Activated T-cell treated with anti-CD3 and anti-CD28 coated beads, Interleukin-2, amount 50 U/mL, for 72 hours (primary cell): ENCODE measurements around the gene PPP1R9A. TPM values are rescaled to one million over a fixed set of nuclear protein-coding genes. Genes with fewer than 3 reads are reported as not detected.

Experiments
- ATAC-seq, 2 donors: fragments of 150-1000 bp; cut with Tn5 transposase; replicated peaks in 1 of 2; 2 replicates each; pipeline ENCODE4 v1.10.0; 2021; ENCODE audit warnings: moderate library complexity in 2 of 2, mild to moderate bottlenecking in 1 of 2
- DNase-seq, 2 donors: peaks; one replicate each; pipeline ENCODE4 v3.0.0; 2021 to 2022; ENCODE audit warnings: mixed read lengths in 1 of 2
- H3K27ac Mint-ChIP-seq: one replicate; pipeline ENCODE4 v1.8.0; 2022; ENCODE audit warnings: mild to moderate bottlenecking, moderate library complexity, mixed read lengths
- H3K27me3 Mint-ChIP-seq: one replicate; pipeline ENCODE4 v1.8.0; 2022; ENCODE audit warnings: low read depth, mixed read lengths
- H3K36me3 Mint-ChIP-seq, 2 donors: one replicate each; pipeline ENCODE4 v1.8.0; 2022; ENCODE audit warnings: mixed read lengths in 2 of 2, mild to moderate bottlenecking in 1 of 2; ENCODE audit not compliant: insufficient read depth in 2 of 2
- H3K4me1 Mint-ChIP-seq: one replicate; pipeline ENCODE4 v1.8.0; 2022; ENCODE audit warnings: low read depth, mixed read lengths
- H3K4me3 Mint-ChIP-seq, 2 donors: one replicate each; pipeline ENCODE4 v1.8.0; 2022; ENCODE audit warnings: mild to moderate bottlenecking in 2 of 2, mixed read lengths in 2 of 2, moderate library complexity in 2 of 2
- H3K9me3 Mint-ChIP-seq, 2 donors: one replicate each; pipeline ENCODE4 v1.8.0; 2022; ENCODE audit warnings: mixed read lengths in 2 of 2
- total RNA-seq, 2 donors: library from RNA; stranded (reverse); gene quantifications; one replicate each; pipeline ENCODE4 v1.2.3, GENCODE V29; 2022

Gene PPP1R9A
- total RNA-seq, 2 donors from 2014 or later: 0.02 to 0.19 TPM

DNA sequence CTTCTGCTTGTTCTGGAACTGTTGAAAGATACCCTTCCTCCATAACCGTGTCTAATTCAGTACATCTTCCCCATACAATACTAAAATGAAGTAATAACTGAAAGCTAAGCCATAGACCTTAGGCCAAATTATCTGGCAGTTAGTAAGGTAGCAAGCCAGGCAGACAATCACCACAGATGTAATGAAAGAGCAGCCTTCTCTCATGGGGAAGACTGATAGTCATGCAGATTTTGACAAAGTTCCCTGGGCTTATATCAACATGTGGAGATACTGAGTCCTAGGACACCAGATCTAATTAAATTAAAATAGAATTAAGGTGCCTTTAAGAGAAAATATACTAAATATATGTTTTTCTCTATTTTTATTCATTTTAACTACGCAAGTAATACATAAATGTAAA is 355.5 kb downstream of the PPP1R9A start:
- no peak for ATAC-seq
- no peak for DNase-seq
- Mint-ChIP-seq H3K9me3 (no peaks in the 10 kb centered on the region), H3K27me3 (peaks cover 6% of the 10 kb centered on the region), H3K4me1 (no peaks in the 10 kb centered on the region), H3K4me3 (no peak overlapping the region), H3K36me3 (no peaks in the 10 kb centered on the region), H3K27ac (no peak overlapping the region)

DNA sequence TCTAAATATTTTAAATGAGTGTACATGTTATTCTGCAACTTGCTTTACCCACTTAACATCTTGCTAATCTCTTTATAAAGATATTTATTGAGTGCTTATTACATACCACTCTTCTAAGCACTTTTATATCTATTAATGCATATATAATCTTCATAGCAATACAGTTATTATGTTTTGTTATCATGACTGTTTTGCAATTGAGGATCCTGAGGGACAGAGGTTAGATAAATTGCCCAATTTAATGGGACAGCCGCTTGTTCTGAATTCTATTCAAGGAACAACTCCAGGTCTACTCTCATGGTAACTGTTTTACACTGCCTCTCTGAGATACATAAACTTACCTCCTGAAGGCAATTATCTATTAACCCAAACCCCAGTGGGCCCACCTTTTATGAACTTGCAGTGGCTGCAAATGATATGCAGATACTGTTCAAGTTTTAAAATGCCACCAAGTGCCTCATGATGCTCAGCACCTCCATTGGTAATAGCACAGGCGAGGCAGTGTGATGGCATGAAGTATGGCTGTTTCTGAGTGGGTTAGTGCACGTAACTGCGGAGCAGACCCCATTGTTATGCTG is 356.5 kb downstream of the PPP1R9A start:
- Mint-ChIP-seq H3K9me3 (no peaks in the 10 kb centered on the region), H3K36me3 (no peaks in the 10 kb centered on the region), H3K27ac (no peak overlapping the region), H3K4me3 (no peak overlapping the region), H3K4me1 (no peaks in the 10 kb centered on the region), H3K27me3 (peaks cover 6% of the 10 kb centered on the region)
- DNase-seq (no peak), ATAC-seq (no peak)

DNA sequence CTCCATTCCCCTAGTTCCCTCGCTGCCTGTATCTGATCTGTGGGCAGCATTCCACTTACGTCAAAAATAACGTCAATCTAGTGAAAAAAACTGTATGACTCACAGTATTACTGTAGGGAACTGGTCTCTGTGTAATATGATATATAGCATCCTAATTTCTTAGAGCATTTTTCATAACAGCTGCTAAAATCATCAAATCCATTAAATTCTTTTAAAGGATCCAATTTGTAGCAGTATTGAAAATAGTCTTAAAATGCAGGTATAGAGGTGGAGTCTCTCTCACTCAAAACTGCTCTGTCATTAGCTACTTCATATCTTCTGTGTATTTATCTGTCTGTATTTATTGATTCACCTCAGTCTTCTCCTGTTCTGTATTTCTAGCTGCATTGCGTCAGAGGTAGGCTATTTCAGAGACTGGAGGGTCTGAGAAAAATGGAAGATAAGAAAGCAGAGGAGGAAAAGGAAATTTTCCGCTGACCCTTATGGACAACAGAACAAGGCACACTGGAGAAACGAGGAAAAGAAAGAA is 357.0 kb downstream of the PPP1R9A start:
- no peak for ATAC-seq
- Mint-ChIP-seq H3K36me3 (no peaks in the 10 kb centered on the region), H3K27ac (no peak overlapping the region), H3K9me3 (no peaks in the 10 kb centered on the region), H3K4me1 (peaks cover 4% of the 10 kb centered on the region), H3K4me3 (no peak overlapping the region), H3K27me3 (peaks cover 6% of the 10 kb centered on the region)
- DNase-seq: no peak

DNA sequence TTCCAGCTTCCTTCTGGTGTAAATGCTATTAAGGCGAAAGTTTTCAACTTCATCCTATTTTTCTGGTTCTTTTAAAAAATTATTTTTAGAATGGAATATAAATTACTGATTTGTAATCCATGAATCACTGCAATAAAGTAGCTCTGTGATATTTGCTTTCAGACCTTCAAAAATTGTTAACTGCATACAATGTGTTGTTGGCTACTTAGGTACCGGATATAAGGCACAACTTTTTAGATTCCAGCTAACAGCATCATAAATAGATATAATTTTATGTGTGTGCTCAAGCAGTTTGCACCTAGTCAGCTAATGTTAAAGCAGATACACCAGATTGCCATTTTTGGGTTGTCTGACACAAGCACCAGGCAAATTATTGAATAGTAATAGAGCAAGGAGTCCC is 358.2 kb downstream of the PPP1R9A start:
- Mint-ChIP-seq H3K9me3 (no peaks in the 10 kb centered on the region), H3K27ac (no peak overlapping the region), H3K4me3 (no peak overlapping the region), H3K36me3 (no peaks in the 10 kb centered on the region), H3K27me3 (peaks cover 6% of the 10 kb centered on the region), H3K4me1 (peaks cover 9% of the 10 kb centered on the region)
- ATAC-seq: no peak
- DNase-seq: no peak

DNA sequence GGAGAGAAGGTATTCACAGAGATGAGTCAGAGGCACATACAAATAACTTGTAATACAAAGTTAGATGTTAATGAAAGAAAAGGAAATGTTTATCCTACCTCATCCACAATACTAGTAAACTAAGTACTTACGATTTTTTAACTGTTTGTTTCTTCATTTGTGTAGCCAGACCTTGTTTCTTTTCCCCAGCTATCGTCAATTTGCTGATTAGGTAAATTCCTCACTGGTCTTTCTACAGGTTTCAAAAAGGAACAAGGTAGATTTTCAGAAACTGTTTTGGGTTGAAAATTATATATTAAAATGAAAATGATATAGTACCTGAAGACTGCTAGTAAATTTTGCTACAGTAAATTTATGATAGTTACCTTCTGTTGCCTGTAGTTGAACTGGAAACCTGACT is 360.4 kb downstream of the PPP1R9A start:
- Mint-ChIP-seq H3K36me3 (no peaks in the 10 kb centered on the region), H3K9me3 (no peaks in the 10 kb centered on the region), H3K27ac (no peak overlapping the region), H3K4me3 (no peak overlapping the region), H3K27me3 (peaks cover 6% of the 10 kb centered on the region), H3K4me1 (peaks cover 9% of the 10 kb centered on the region)
- DNase-seq: no peak
- no peak for ATAC-seq

DNA sequence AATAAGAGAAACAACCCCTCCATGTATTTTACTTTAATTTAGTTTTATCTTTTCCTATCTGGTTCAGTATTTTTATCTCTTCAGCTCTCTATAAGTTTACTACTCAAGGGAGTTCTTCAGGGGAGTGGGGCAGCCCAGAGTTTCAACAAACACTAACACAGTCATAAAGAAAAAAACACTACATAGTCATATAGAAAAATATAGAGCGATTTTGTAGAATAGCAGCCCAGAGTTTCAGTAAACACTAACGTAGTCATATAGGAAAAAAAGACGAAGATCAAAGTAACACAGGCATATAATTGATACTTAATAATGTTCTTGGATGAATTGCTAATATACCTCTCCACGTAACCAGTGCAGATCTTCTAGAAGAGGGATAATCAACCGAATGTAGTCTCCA is 362.2 kb downstream of the PPP1R9A start:
- Mint-ChIP-seq H3K4me3 (peak overlapping the region; percentile 4 to 19), H3K9me3 (no peaks in the 10 kb centered on the region), H3K4me1 (peaks cover 9% of the 10 kb centered on the region), H3K27me3 (peaks cover 2% of the 10 kb centered on the region), H3K27ac (peak overlapping the region; percentile 49), H3K36me3 (no peaks in the 10 kb centered on the region)
- DNase-seq (peak in 1 of 2 donors; percentile 2), ATAC-seq (peak; percentile 72 to 88)

DNA sequence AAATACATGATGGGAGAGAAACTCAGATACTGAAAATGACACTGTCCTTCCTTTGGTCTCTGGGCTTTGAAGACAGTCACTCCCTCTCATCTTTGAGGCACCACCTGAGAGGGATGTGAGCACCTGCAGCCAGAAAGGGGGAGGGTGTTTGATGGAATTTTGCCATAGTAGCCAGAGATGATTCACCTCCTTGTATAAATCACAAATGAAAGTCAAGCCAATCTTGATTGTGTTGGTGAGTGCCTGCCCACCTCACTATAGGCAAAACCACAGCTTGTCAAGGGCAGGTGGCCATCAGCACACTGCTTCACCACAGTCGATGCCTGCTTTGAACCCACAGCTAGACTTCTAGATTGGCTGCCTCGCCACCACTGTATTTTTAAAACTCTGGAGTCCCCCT is 368.7 kb downstream of the PPP1R9A start:
- Mint-ChIP-seq H3K9me3 (no peaks in the 10 kb centered on the region), H3K4me1 (no peaks in the 10 kb centered on the region), H3K27ac (no peak overlapping the region), H3K36me3 (no peaks in the 10 kb centered on the region), H3K4me3 (no peak overlapping the region), H3K27me3 (no peaks in the 10 kb centered on the region)
- peak in 1 of 2 donors; percentile 25 for ATAC-seq
- no peak for DNase-seq

DNA sequence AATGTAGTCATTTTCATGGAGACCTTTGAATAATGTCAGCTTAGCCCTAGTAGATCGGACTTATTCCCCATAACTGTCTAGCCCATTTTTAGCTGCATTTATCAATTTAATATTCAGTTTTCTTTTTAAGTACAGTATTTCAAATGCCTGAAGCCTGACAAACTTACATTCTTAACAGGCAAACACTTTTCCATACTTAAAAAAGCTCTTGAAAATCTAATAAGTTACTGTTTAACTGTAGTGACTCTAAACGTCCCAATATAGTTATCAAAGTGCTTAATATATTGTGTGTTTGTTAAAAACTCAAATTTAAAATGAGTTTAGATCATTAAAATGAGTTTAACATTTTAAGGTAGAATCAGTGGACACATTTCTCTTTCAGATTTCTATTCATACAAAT is 372.0 kb downstream of the PPP1R9A start:
- no peaks in the 10 kb centered on the region for H3K4me1 Mint-ChIP-seq
- no peaks in the 10 kb centered on the region for H3K36me3 Mint-ChIP-seq
- DNase-seq (no peak), ATAC-seq (no peak)
- H3K27me3 Mint-ChIP-seq: no peaks in the 10 kb centered on the region
- no peak overlapping the region for H3K27ac Mint-ChIP-seq
- H3K4me3 Mint-ChIP-seq: no peak overlapping the region
- H3K9me3 Mint-ChIP-seq: no peaks in the 10 kb centered on the region

DNA sequence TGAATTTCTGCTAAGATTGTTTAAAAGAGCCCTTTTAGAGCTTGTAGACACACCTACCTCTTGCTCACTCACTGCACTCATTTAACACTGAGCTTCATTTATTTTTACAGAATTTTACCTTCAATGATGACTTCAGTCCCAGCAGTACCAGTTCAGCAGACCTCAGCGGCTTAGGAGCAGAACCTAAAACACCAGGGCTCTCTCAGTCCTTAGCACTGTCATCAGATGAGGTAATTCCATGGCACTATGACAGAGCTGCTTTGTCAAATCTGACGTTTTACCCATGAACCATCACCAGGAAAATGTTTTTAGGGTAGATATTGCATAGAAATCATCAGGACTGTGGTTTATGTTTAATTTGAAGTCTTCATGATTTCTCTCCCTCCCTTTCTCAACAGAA is 378.7 kb downstream of the PPP1R9A start:
- Mint-ChIP-seq H3K27ac (no peak overlapping the region), H3K36me3 (no peaks in the 10 kb centered on the region), H3K4me3 (no peak overlapping the region), H3K9me3 (no peaks in the 10 kb centered on the region), H3K4me1 (no peaks in the 10 kb centered on the region), H3K27me3 (peaks cover 21% of the 10 kb centered on the region)
- peak in 1 of 2 donors; percentile 19 for ATAC-seq
- no peak for DNase-seq

DNA sequence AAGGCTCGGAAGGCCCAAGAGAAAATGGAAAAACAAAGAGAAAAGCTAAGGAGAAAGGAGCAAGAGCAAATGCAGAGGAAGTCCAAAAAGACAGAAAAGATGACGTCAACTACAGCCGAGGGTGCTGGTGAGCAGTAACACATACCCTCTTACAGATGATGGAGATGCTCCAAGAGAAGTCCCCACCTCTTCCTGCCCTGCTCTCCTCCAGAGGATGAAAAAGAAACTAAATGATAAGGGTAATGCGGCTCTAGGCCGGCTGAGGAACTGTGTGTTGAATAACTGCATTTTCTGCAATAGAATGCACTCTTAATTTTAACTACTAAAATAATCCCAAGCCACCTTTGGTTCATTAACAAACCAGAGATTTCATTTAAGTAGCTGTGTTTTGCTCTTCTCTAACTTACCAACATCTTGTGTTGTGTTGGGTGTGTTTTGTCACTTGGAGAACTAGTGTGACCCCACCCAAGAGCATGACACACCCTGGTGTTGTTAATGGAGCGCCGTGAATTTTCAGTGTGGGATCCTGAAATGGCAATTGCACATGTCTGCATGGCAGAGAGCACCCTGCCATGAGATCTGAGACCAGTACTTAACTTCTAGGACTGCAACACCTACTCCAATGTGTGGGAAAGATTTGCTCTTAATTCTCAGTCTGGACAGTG is 382.9 kb downstream of the PPP1R9A start:
- peaks cover 21% of the 10 kb centered on the region for H3K27me3 Mint-ChIP-seq
- H3K27ac Mint-ChIP-seq: no peak overlapping the region
- no peaks in the 10 kb centered on the region for H3K9me3 Mint-ChIP-seq
- H3K4me3 Mint-ChIP-seq: no peak overlapping the region
- no peaks in the 10 kb centered on the region for H3K36me3 Mint-ChIP-seq
- DNase-seq: no peak
- no peak for ATAC-seq
- no peaks in the 10 kb centered on the region for H3K4me1 Mint-ChIP-seq

DNA sequence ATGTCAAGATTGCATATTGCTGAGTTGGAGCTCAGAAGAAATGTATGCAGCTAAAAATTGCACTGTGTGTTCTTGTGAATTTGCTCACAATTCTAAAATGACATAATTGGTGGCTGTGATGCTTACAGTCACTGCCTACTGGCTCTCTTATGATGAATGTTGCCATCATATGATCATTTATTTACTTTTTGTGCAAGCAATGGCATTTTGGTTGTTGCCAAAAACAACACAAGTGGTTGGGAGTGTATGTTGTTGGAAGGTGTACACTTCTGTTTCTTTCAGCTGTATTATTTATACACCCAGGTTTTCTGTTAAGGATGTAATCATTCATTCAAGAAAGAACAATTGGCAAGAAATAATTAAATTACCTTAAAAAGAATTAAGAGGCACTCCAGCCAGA is 388.0 kb downstream of the PPP1R9A start:
- H3K4me1 Mint-ChIP-seq: no peaks in the 10 kb centered on the region
- no peak overlapping the region for H3K4me3 Mint-ChIP-seq
- no peaks in the 10 kb centered on the region for H3K9me3 Mint-ChIP-seq
- H3K27ac Mint-ChIP-seq: no peak overlapping the region
- DNase-seq (no peak), ATAC-seq (no peak)
- H3K27me3 Mint-ChIP-seq: peaks cover 14% of the 10 kb centered on the region
- H3K36me3 Mint-ChIP-seq: no peaks in the 10 kb centered on the region

DNA sequence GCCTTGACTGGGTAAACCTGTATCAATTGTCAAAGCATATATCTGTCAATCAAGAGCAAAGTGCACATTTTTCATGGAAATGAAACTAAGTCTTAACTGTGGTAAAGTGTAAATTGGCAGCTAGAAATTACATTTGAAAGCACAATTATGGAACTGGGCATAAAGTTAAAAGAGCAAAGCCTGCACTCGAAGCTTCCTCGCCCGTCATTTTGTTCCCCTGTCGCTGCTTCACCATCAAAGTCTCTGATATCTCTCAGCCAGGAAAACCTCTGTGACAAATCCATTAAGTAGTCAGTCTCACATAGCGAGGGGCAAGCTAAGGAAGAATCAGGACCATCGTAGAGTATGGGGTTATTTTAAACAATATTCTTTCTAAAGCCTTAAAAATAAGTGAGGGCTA is 389.1 kb downstream of the PPP1R9A start:
- DNase-seq (no peak), ATAC-seq (no peak)
- no peaks in the 10 kb centered on the region for H3K36me3 Mint-ChIP-seq
- H3K4me3 Mint-ChIP-seq: no peak overlapping the region
- peaks cover 14% of the 10 kb centered on the region for H3K27me3 Mint-ChIP-seq
- H3K4me1 Mint-ChIP-seq: no peaks in the 10 kb centered on the region
- no peak overlapping the region for H3K27ac Mint-ChIP-seq
- no peaks in the 10 kb centered on the region for H3K9me3 Mint-ChIP-seq

DNA sequence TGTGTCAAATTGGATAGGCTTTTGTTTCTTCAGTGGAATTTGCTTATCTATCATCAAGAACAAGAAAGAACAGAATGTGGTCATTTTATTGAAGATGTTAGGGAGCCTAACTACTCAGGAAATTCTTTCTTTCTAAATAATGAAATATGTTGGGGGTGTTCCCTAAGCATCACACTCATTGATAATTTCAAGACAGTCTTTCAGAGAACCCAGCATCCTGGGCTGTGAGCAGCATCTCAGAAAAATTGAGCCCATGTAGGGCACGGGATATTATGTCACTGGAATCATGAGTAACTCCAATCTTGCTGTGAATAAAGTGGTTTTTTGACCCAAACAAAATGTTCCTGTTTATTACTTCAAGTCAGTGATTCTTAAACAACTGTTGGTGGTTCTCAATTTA is 389.6 kb downstream of the PPP1R9A start:
- Mint-ChIP-seq H3K36me3 (no peaks in the 10 kb centered on the region), H3K27ac (no peak overlapping the region), H3K9me3 (no peaks in the 10 kb centered on the region), H3K27me3 (peaks cover 14% of the 10 kb centered on the region), H3K4me1 (no peaks in the 10 kb centered on the region), H3K4me3 (no peak overlapping the region)
- DNase-seq (no peak), ATAC-seq (no peak)

DNA sequence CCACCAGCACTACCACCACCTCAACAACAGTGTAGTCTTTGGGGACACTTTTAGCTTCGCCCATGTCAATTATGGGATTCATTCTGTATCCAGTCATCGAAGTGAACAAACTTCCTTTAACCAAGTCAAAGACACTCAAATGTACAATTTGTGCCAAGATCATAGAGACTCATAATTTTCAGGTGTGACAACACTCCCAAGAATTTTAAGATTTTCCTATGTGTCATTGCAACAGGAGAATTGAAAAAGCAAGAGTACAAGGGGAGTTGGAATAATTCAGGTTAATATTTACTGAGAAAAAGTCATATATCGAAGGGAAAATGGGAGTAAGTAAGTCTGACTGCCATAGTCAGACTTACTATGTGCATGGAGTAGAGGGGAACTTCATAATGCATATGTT is 390.7 kb downstream of the PPP1R9A start:
- no peaks in the 10 kb centered on the region for H3K9me3 Mint-ChIP-seq
- ATAC-seq: no peak
- DNase-seq: no peak
- H3K36me3 Mint-ChIP-seq: no peaks in the 10 kb centered on the region
- no peak overlapping the region for H3K4me3 Mint-ChIP-seq
- H3K27me3 Mint-ChIP-seq: peaks cover 14% of the 10 kb centered on the region
- no peak overlapping the region for H3K27ac Mint-ChIP-seq
- no peaks in the 10 kb centered on the region for H3K4me1 Mint-ChIP-seq
